BJ (cell line): ENCODE results near the gene SERPINH1. TPM values are rescaled to one million over a fixed set of nuclear protein-coding genes. Genes with fewer than 3 reads are reported as not detected.

Experiments used
- CTCF ChIA-PET: fragments of 350-600 bp; formaldehyde crosslinking; extraction: SDS; loops from one replicate; lab custom pipeline; 2021; ENCODE audit warnings: antibody characterized with exemption, inconsistent platforms; lab: Yijun Ruan, JAX
- POLR2A ChIA-PET: fragments of 300-600 bp; sonication (Branson Sonifier 250); formaldehyde crosslinking; extraction: SDS; loops from one replicate; lab custom pipeline; 2021; ENCODE audit warnings: antibody characterized with exemption; lab: Charles Lee
- DNase-seq: peaks from one replicate; pipeline ENCODE4 v3.0.0-alpha.2; 2011; ENCODE audit warnings: low read depth
- H3K27me3 ChIP-seq: 2 replicates; pipeline ENCODE4 v1.6.0; 2011; ENCODE audit warnings: low read length; ENCODE audit not compliant: control insufficient read depth, insufficient read depth
- H3K36me3 ChIP-seq: 2 replicates; pipeline ENCODE4 v1.5.1; 2011; ENCODE audit warnings: low read length; ENCODE audit not compliant: control insufficient read depth, insufficient read depth
- H3K4me3 ChIP-seq: 2 replicates; pipeline ENCODE4 v1.5.1; 2011; ENCODE audit warnings: low read depth, mild to moderate bottlenecking, control low read depth, low read length
- CTCF ChIP-seq: IDR thresholded peaks from 2 replicates; pipeline ENCODE4 v1.5.1; 2011; ENCODE audit warnings: low read depth, mild to moderate bottlenecking, control low read depth, inconsistent platforms, low read length, moderate library complexity; ENCODE audit not compliant: insufficient read depth
- polyA plus RNA-seq: library from polyadenylated mRNA; depleted of rRNA; stranded (reverse); fragments of >200 nt; gene quantifications from 2 replicates; pipeline ENCODE4 v1.2.3, GENCODE V29; 2011; rRNA removed

Gene SERPINH1
- polyA plus RNA-seq, 1 experiment: 1,604 TPM

DNA sequence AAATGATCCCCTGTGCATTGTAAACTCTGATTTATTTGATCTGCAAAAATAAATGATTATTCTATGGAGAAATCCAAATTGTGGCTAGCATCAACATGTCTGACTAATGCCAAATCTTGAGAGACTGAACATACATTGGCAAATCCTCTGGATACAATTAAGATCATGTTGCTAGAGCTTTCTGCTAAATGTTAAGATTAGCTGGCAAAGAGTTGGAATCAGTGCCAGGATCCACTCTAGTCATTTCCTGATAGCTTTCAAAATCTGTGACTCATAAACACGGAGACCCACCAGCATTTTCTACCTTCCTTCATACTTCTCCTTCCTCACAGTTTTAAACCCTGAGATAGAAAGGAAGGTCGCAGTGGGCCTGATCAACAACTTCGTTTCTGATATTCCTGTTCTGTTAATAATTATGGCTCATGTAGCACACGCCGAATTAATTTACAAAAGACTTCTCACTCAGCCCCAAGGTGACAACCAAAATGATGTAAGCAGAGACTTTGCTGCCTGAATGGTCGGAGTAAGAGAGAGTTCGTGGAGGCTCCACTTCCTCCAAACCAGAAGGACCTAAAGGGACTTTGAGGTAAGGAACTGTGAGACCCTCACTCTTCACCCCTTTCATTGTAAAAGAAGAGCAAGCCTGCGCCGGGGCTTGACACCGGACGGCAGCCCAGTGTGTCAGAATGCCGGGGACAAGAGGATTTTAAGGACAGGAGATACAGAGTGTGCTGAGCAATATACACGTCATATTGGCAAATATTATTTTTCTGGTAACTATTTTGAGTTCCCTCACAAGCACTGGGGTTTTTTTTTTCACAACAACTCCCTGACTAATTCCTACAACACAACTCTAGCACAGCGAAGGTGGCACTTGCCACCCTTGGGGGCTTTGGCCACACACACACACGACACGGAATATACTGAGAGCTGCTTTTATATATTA lies 42.0 kb downstream of the SERPINH1 start:
- Histone ChIP-seq H3K4me3 (no peak overlapping the region), H3K36me3 (no peaks in the 10 kb centered on the region), H3K27me3 (no peaks in the 10 kb centered on the region)
- peak; percentile 59 for DNase-seq
- POLR2A ChIA-PET: interaction anchor here (0.5 to 0.7 kb wide), 3 partner anchors 164 to 828 kb away, joined by 3 to 11 read pairs (median 7); partner anchors contain the start of gene DGAT2
- CTCF ChIA-PET: no interaction called here
- no peak for TF ChIP-seq CTCF

GRCh38 chr11:75606099-75606498 lies 44.0 kb downstream of the SERPINH1 start:
- CTCF ChIA-PET: interaction anchor here (1.7 kb wide), 1 partner anchor 174 kb away, joined by 3 read pairs; no protein-coding TSS in a partner anchor
- no peaks in the 10 kb centered on the region for H3K27me3 ChIP-seq
- H3K4me3 ChIP-seq: no peak overlapping the region
- H3K36me3 ChIP-seq: no peaks in the 10 kb centered on the region
- TF ChIP-seq CTCF: no peak
- no peak for DNase-seq
- POLR2A ChIA-PET: no interaction called here

DNA sequence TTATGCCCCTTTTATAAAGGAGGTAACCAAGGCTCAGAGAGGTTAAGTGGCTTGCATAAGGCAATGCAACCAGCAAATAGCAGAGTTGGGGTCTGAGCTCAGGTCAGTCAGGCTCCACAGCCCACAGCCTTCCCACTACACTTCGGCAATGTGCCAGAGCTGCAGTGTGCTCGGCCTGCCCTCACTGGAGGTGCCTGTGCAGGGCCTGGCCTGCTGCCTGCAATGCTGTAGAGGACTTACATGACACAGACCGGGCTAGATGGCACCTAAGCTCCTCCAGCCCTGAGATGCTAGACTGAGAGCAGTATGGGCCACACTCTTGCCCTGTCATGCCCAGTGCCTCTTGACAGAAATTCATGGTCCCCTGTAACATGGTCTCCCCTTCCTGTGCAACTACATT lies 49.8 kb downstream of the SERPINH1 start:
- no peak for TF ChIP-seq CTCF

DNA sequence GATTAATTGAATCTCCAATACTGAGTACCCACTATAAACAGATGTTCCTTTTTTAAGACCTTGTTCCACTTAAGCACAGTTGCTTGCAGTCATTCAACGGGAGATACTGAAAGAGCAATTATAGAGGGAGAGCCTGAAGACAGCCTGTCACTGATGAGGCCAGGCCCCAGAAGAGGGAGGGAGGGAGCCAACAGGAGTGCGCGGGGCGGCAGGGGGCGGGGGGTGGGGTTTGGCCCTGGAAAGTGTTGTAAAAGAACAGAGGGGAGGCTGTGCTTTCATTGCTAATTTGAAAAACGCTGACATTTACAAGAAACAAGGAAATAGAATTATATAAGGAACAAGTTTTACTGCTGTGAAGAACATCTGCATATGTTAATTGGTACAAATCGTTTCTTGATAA lies 53.7 kb downstream of the SERPINH1 start:
- CTCF ChIA-PET: no interaction called here
- Histone ChIP-seq H3K36me3 (no peaks in the 10 kb centered on the region), H3K27me3 (no peaks in the 10 kb centered on the region), H3K4me3 (no peak overlapping the region)
- POLR2A ChIA-PET: interaction anchor here (0.6 kb wide), 1 partner anchor 623 kb away, joined by 6 read pairs; no protein-coding TSS in a partner anchor
- DNase-seq: no peak
- no peak for TF ChIP-seq CTCF

More for the DNA sequence above, 49.8 kb downstream of the SERPINH1 start:
- Histone ChIP-seq H3K36me3 (no peaks in the 10 kb centered on the region), H3K27me3 (no peaks in the 10 kb centered on the region), H3K4me3 (no peak overlapping the region)
- DNase-seq: no peak
- ChIA-PET CTCF (interaction anchor here (1.2 kb wide), 1 partner anchor 33 kb away, joined by 3 read pairs; no protein-coding TSS in a partner anchor), POLR2A (no interaction called here)

GRCh38 chr11:75616281-75616680 lies 54.2 kb downstream of the SERPINH1 start:
- POLR2A ChIA-PET: no interaction called here
- CTCF ChIA-PET: no interaction called here
- no peaks in the 10 kb centered on the region for H3K36me3 ChIP-seq

More at GRCh38 chr11:75616281-75616680, 54.2 kb downstream of the SERPINH1 start:
- Histone ChIP-seq H3K4me3 (no peak overlapping the region), H3K27me3 (no peaks in the 10 kb centered on the region)
- no peak for TF ChIP-seq CTCF
- no peak for DNase-seq

Other genes starting within 250 kb of the SERPINH1 start
- 10.0 and 15.7 TPM in 2 replicates for gene ARRB1, start 210.6 kb upstream of the SERPINH1 start, polyA plus RNA-seq
- gene RPS3, start 162.7 kb upstream of the SERPINH1 start, polyA plus RNA-seq: 3,005 and 3,406 TPM in 2 replicates
- 1.7 and 3.1 TPM in 2 replicates for gene KLHL35, start 129.1 kb upstream of the SERPINH1 start, polyA plus RNA-seq
- 5.0 and 7.7 TPM in 2 replicates for gene GDPD5, start 36.3 kb upstream of the SERPINH1 start, polyA plus RNA-seq
- gene MAP6, start 106.8 kb downstream of the SERPINH1 start, polyA plus RNA-seq: 10.9 and 12.3 TPM in 2 replicates
- not detected in 2 replicates for gene MOGAT2, start 155.6 kb downstream of the SERPINH1 start, polyA plus RNA-seq
- 1.1 and 2.6 TPM in 2 replicates for gene DGAT2, start 206.5 kb downstream of the SERPINH1 start, polyA plus RNA-seq